Mesothelial cell of epicardium (in vitro differentiated cells): ENCODE results near the gene STARD7. TPM values are rescaled to one million over a fixed set of nuclear protein-coding genes. Genes with fewer than 3 reads are reported as not detected.
"Not testable (repeated sequence)": the region's sequence is repeated elsewhere in the genome, so short reads cannot be mapped to it uniquely, and the experiment has no call there.

Experiments
- DNase-seq, 2 experiments: peaks; one replicate each; pipeline ENCODE4 v3.0.0; 2021; ENCODE audit warnings: low spot score in 2 of 2; ENCODE audit not compliant: unreplicated experiment in 2 of 2
- H3K27ac Mint-ChIP-seq: 2 replicates; pipeline ENCODE4 v1.8.0; 2021; ENCODE audit warnings: mixed read lengths
- H3K27me3 Mint-ChIP-seq: 2 replicates; pipeline ENCODE4 v1.8.0; 2021; ENCODE audit warnings: low read depth, mixed read lengths
- H3K36me3 Mint-ChIP-seq: 2 replicates; pipeline ENCODE4 v1.8.0; 2021; ENCODE audit warnings: mixed read lengths
- H3K4me1 Mint-ChIP-seq: 2 replicates; pipeline ENCODE4 v1.8.0; 2021; ENCODE audit warnings: mixed read lengths
- H3K4me3 Mint-ChIP-seq: 2 replicates; pipeline ENCODE4 v1.8.0; 2021; ENCODE audit warnings: mild to moderate bottlenecking, moderate library complexity, mixed read lengths
- H3K9me3 Mint-ChIP-seq: 2 replicates; pipeline ENCODE4 v1.8.0; 2021; ENCODE audit warnings: mixed read lengths
- total RNA-seq: library from RNA; stranded (reverse); gene quantifications from 3 replicates; pipeline ENCODE4 v1.2.1, GENCODE V29; 2021
- TF ChIP-seq, protein P1 (sequence below): fragments of 200-600 bp; sonication (generic); IDR thresholded peaks from one replicate; pipeline ENCODE4 v1.5.0; 2021; ENCODE audit warnings: antibody characterized with exemption; ENCODE audit not compliant: unreplicated experiment

Gene STARD7
- total RNA-seq, 1 donor from 2014 or later = 108 TPM

DNA sequence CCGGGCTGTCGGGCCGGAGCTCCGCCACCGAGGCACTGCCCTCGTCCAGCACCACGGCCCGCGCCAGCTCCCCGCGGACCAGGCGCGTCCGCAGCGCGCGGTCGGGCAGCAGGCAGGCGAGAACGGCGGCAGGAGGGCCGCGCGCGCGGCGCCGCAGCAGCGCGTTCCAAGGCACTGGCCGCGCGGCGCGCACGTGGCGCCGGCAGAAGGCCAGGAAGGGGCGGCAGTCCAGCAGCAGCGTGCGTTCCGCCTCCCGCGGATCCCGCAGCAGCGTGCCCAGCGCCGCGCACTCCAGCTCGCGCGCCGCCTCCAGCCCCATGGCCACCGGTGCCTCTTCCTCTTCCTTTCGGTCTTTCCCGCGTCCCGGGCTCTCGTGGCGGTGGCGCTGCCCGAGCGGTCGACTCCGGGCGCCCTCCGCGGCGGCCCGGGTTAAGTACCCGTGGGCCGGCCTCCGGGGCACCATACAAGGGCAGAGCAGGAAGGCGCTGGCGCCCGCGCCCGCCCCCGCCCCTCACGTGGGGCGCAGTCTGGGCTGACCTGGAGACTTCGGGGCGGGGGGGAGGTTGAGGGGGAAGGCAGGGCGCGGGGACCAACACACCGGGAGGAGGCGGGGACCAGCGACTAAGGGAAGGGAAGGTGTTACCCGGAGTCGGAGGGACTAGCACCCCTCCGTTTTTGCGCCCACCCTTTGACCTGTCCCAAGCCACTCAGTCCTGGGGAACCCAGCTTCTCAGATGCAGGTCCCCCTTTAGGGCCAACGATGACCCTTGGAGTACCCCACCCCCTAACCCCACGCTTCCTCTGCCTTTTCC lies 63.4 kb downstream of the STARD7 start, which contains the start of gene DUSP2:
Gene DUSP2, minus strand, starts transcription at position 405 of the 812 bp plus-strand sequence. Its CDS starts 86 bp downstream, at position 319.
- no peaks in the 10 kb centered on the region for H3K36me3 Mint-ChIP-seq
- peak within 1 kb of the TSS; percentile 94 for H3K27ac Mint-ChIP-seq
- no peaks in the 10 kb centered on the region for H3K27me3 Mint-ChIP-seq
- DNase-seq = peak; percentile 35 to 57
- no peaks in the 10 kb centered on the region for H3K9me3 Mint-ChIP-seq
- peaks cover 51% of the 10 kb centered on the region for H3K4me1 Mint-ChIP-seq
- peak within 1 kb of the TSS; percentile 76 for H3K4me3 Mint-ChIP-seq
- TF ChIP-seq, protein P1, sequence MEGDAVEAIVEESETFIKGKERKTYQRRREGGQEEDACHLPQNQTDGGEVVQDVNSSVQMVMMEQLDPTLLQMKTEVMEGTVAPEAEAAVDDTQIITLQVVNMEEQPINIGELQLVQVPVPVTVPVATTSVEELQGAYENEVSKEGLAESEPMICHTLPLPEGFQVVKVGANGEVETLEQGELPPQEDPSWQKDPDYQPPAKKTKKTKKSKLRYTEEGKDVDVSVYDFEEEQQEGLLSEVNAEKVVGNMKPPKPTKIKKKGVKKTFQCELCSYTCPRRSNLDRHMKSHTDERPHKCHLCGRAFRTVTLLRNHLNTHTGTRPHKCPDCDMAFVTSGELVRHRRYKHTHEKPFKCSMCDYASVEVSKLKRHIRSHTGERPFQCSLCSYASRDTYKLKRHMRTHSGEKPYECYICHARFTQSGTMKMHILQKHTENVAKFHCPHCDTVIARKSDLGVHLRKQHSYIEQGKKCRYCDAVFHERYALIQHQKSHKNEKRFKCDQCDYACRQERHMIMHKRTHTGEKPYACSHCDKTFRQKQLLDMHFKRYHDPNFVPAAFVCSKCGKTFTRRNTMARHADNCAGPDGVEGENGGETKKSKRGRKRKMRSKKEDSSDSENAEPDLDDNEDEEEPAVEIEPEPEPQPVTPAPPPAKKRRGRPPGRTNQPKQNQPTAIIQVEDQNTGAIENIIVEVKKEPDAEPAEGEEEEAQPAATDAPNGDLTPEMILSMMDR = no peak

DNA sequence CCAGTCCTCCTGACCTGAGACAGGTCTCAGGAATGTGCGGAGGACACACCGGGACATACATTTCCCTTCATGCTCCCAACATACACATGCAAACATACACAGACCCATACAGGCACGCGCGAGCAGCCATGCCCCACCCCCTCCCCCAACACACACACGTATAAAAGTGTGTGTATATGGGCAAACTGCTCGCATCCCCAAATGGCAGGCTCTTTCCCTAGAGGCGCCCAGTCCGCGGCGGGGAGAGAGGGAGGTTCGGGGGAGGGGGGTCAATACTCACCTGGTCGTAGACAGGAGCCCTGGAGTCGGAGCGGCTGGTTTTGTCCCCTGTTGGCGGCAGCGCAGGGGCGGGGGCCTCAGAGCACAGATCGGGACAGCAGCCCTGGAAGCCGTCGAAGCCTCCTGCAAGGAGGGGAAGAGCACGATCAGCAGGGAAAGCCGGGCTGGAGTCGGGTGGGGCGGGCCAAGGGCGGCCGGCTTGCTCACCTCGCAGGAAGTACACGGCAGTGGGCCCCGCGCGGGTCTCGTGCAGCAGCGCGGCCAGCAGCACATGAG lies 64.1 kb downstream of the STARD7 start:
- H3K4me3 Mint-ChIP-seq = peak overlapping the region; percentile 76
- H3K4me1 Mint-ChIP-seq = peaks cover 51% of the 10 kb centered on the region
- H3K36me3 Mint-ChIP-seq = no peaks in the 10 kb centered on the region
- no peak for DNase-seq
- H3K9me3 Mint-ChIP-seq = no peaks in the 10 kb centered on the region
- no peaks in the 10 kb centered on the region for H3K27me3 Mint-ChIP-seq
- peak overlapping the region; percentile 76 for H3K27ac Mint-ChIP-seq
- TF ChIP-seq, protein P1 = no peak

DNA sequence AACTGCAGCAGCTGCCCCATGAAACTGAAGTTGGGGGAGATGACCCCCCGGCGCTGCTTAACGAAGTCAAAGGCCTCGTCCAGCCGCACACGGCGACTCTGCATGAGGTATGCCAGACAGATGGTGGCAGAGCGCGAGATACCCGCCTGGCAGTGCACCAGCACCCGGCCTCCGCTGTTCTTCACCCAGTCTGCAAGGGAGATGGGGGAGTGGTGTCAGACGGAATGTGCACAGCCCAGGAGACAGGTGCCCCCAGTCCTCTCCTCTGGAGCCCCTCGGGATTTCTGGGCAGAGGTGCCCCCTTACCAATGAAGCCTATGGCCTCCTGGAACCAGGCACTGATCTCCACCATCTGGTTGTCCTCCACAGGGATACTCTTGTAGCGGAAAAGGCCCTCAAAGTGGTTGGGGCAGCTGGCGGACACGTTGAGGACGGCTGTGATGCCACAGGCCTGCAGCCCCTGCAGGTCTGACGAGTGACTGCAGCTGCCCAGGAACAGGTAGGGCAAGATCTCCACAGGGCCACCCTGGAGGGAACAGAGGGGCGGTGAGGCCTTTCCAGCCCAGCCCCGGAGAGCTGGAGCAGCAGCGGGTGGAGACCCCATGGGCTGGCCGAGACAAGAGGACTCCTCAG lies 64.7 kb downstream of the STARD7 start:
- TF ChIP-seq, protein P1 = peak; percentile 11
- DNase-seq = peak in 1 of 2 experiments; percentile 18
- H3K4me1 Mint-ChIP-seq = peaks cover 48% of the 10 kb centered on the region
- no peaks in the 10 kb centered on the region for H3K9me3 Mint-ChIP-seq
- H3K27ac Mint-ChIP-seq = peak overlapping the region; percentile 76
- peak overlapping the region; percentile 76 for H3K4me3 Mint-ChIP-seq
- no peaks in the 10 kb centered on the region for H3K36me3 Mint-ChIP-seq
- H3K27me3 Mint-ChIP-seq = no peaks in the 10 kb centered on the region

DNA sequence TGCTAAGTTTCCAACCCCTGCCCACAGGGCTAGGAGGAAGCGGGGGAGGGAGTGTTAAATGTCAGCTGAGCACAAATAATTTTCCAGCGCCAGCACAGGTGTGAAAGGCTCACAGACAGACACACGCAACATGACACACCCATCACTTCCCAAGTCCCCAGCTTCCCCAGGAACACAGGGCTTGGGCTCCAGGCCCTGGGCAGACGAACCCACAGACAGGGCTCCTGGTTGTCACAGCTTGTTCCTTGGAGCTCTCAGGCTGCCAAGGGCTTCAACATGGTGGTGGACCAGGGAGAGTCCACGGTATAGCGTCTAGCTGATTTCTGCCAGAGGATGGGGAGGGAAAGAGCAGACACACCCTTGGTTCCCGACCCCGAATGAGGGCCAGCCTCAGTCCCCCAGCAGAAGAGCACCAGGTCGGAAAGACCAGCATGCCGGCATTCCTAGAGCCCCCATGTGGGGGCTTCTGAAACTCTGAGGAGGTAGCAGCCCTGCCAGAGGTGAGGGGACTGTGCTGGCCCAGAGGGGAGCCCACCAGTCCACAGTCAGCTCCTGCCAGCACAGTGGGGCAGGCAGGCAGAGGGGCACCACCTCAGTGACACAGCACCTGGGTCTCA lies 65.3 kb downstream of the STARD7 start:
- Mint-ChIP-seq H3K4me1 (peaks cover 41% of the 10 kb centered on the region), H3K4me3 (peak overlapping the region; percentile 76)
- TF ChIP-seq, protein P1 = no peak

DNA sequence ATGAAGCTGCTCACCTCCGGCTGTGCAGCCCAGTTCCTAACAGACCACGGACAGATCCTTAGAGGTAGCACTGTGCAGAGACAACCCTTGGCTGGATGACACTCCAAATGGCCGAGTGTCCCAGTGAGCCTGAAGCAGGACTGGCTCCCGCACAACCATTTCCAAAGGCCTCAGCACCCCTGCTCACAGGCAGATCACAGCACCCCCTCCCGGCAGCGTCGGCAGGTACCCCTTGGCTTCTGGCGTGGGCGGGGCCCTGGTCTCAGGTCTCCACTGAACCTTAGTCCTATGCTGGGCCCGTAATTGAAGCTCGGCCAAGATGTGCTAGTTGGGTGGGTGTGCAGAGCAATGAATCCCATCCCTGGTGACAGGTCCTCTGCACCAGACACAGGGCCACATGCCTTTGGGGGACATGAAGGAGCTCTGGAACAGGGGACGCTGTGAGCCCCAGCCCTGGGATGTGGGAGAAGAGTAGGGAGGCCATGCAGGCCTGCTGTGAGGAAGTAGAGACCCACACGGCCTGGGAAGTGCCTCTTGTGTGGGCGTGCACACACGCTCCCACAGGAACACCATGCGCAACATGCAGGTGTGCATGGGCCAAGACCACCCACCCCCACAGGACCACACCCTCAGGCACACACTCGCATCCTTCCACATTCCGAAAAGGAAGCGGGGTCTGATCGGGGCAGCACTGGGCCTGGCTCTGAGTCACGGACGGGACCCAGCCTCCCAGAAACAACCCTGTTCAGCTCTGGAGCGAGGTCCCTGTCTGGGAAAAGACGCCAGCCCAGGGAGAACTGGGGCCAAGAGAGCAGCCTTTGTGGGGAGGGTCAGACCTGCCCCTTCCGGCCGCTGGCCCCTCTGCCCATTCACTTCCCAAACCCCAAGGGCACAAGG lies 66.2 kb downstream of the STARD7 start:
- peaks cover 5% of the 10 kb centered on the region for H3K27me3 Mint-ChIP-seq
- H3K27ac Mint-ChIP-seq = no peak overlapping the region
- H3K4me1 Mint-ChIP-seq = peaks cover 33% of the 10 kb centered on the region
- no peak overlapping the region for H3K4me3 Mint-ChIP-seq
- no peaks in the 10 kb centered on the region for H3K36me3 Mint-ChIP-seq
- TF ChIP-seq, protein P1 = no peak
- DNase-seq = peak in 1 of 2 experiments; percentile 19
- no peaks in the 10 kb centered on the region for H3K9me3 Mint-ChIP-seq

More for the DNA sequence above, 65.3 kb downstream of the STARD7 start:
- peak in 1 of 2 experiments; percentile 13 for DNase-seq
- Mint-ChIP-seq H3K36me3 (no peaks in the 10 kb centered on the region), H3K9me3 (no peaks in the 10 kb centered on the region), H3K27ac (no peak overlapping the region), H3K27me3 (peaks cover 2% of the 10 kb centered on the region)

DNA sequence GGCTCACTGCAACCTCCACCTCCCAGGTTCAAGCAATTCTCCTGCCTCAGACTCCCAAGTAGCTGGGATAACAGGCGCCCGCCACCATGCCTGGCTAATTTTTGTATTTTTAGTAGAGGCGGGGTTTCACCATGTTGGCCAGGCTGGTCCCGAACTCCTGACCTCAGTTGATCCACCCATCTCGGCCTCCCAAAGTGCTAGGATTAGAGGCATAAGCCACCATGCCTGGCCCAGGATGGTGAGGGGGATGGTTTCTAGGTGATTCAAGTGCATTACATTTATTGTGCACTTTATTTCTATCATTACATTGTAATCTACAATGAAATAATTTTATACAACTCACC lies 67.0 kb downstream of the STARD7 start:
- H3K4me3 Mint-ChIP-seq, H3K9me3 Mint-ChIP-seq, DNase-seq, H3K27me3 Mint-ChIP-seq, H3K36me3 Mint-ChIP-seq, H3K27ac Mint-ChIP-seq: not testable (repeated sequence)
- peaks cover 24% of the 10 kb centered on the region for H3K4me1 Mint-ChIP-seq
